Activated CD8-positive, alpha-beta memory T cell treated with anti-CD3 and anti-CD28 coated beads, Interleukin-2, amount 50 U/mL, for 24 hours (primary cell): ENCODE results near the gene ARHGAP19.
A peak's percentile ranks its signal among the peaks of the same experiment; 100 is the strongest.
"Not testable (repeated sequence)": the region's sequence is repeated elsewhere in the genome, so short reads cannot be mapped to it uniquely, and the experiment has no call there.

Experiments
- DNase-seq: peaks from one replicate; pipeline ENCODE4 v3.0.0-alpha.2; 2020; ENCODE audit errors: extremely low read depth

ARHGAP19 gene

DNA sequence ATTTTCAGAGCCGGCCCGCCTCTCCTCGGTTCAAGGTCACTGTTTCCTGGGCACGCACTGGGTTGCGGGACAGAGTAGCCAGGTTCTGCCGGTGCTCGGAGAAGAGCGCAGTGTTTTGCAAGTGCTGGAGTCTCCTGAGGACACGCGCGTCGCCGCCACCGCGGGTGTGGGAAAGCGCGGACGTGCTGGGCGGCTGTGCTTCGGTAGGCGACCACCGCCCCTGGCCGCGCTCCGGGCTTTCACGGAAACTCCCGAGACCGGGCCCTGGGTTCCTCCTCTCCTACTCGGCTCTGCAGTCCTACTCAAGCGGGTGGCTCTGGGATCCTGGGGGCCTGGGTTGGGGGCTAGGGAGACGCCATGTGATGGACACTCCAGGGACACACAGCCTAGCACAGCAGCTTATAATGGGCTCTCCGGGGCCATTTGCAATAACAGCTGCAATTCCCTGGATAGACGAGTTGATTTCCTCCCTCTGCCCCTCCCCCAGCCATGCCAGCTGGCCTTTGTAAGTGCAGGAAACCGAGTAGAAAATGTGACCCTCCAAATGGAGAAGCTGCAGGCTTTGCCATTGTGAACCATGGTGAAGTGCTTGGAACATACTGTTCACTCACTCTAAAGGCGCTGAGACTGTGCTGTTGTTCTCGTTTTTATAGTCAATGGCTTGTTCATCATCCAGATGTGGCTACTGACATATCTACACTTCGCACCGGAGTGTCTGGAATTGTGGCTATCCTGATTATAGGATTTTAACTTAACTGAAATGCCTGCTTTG is 28.8 kb upstream of the ARHGAP19 start:
- no peak for DNase-seq

GRCh38 chr10:97320480-97321031 is 28.1 kb upstream of the ARHGAP19 start:
- DNase-seq = no peak

DNA sequence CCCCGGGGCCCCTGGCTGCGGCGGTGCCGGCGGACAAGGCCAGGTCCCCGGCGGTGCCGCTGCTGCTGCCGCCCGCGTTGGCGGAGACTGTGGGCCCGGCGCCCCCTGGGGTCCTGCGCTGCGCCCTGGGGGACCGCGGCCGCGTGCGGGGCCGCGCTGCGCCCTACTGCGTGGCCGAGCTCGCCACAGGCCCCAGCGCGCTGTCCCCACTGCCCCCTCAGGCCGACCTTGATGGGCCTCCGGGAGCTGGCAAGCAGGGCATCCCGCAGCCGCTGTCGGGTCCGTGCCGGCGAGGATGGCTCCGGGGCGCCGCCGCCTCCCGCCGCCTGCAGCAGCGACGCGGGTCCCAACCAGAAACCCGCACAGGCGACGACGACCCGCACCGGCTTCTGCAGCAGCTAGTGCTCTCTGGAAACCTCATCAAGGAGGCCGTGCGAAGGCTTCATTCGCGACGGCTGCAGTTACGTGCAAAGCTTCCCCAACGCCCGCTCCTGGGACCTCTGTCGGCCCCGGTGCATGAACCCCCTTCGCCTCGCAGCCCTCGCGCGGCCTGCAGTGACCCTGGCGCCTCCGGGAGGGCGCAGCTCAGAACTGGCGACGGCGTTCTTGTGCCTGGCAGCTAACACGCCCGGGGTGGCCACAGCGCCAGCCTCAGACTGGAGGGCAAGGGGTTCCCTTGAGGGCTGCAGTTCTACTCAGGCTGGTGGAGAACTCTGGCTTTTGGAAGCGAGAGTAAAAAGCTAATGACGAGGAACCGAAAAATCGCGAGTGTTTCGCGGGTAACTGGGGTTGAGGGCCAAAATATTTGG is 27.4 kb upstream of the ARHGAP19 start:
- peak; percentile 25 for DNase-seq

GRCh38 chr10:97318772-97319651 is 26.6 kb upstream of the ARHGAP19 start, which contains the start of gene FRAT1:
FRAT1 (plus strand) TSS chr10:97319271; CDS start chr10:97319454, 183 bp downstream.
- DNase-seq = peak; percentile 78

GRCh38 chr10:97314671-97315070 is 22.2 kb upstream of the ARHGAP19 start:
- DNase-seq = no peak

- DNase-seq = no peak
Observed at GRCh38 chr10:97312897-97313296, 20.5 kb upstream of the ARHGAP19 start.

- no peak for DNase-seq
Observed at GRCh38 chr10:97311111-97311626, 18.7 kb upstream of the ARHGAP19 start.

DNA sequence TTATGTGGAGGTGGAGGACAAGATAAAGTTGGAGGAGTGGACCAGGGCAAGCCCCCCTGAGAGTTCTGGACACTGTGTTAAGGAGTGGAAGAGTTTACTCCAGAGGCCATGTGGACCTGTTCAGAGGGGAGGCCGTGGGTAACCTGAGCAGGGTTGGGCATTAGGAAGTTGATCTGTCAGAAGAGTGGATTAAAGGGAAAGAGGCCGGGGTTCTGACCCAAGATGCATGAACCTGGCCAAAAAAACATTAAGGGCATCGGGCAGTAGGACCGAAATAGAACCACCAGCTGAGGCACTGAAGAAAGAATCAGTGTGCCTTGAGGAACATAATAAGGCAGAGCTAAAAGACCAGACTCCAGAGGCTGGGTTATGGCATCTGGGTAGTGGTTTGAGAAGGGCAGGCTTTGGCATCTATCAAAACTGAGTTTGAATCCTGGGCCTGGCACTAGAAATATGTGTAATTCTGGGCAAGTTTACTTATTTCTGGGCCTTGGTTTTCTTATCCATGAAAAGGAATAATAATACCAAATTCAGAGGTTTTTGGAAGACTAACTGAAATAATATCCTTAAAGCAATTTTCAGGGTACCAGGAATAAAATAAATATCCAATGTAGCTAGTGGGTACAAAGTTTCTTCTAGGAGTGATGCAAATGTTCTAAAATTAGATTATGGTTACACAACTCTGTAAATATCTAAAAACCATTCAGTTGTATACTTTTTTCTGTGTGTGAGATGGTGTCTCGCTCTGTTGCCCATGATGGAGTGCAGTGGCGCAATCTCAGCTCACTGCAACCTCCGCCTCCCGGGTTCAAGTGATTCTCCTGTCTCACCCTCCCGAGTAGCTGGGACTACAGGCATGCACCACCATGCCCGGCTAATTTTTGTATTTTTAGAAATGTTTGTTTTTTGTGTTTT is 15.7 kb upstream of the ARHGAP19 start:
- no peak for DNase-seq

GRCh38 chr10:97307441-97307840 is 15.0 kb upstream of the ARHGAP19 start:
- no peak for DNase-seq

DNA sequence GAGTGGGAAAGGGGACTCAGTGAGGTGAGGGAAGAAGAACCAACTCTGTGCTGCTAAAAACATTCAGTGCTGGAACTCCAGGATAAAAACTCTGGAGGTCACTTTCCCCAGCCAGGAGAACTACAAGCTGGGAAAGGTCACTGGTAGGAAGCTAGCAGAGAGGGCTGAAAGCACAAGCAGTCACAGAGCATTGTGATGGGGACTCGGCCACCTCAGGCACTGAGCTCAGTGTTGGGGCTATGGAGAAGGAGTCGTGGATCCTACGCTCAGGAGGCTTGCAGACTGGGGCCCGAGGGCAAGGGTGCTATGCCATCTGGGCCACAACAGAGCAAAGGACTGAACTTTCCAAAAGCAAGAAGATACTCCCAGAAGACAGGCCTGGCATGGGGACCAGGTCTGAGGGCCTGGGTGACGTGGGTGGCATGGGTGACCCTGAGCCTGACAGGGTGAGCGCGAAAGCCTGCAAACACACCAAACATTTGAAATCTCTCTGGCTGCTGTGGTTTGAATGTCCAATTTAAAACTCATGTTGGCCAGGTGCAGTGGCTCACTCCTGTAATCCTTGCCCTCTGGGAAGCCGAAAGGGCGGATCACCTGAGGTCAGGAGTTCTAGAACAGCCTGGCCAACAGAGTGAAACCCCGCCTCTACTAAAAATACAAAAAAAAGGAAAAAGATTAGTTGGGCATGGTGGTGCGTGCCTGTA is 9.8 kb upstream of the ARHGAP19 start:
- no peak for DNase-seq

DNA sequence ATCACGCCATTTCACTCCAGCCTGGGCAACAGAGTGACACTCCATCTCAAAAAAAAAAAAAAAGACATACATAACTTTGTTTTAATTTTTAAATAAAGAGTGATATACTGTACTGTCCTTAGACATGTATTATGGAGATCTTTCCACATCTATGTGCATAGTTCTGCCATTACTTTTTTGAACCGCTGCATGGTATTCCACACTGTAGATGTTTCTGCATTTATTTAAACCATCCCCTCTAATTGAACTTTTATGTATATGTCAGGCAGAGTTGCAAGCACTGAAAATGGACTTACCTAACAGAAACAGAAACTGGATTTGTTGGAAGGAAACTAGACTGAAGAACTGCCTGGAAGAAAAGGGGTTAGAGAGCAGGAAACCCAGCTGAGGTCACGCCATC is 8.5 kb upstream of the ARHGAP19 start:
- DNase-seq = no peak

GRCh38 chr10:97298223-97298571 is 5.8 kb upstream of the ARHGAP19 start:
- DNase-seq = no peak

- no peak for DNase-seq
Observed at GRCh38 chr10:97297556-97298222, 5.3 kb upstream of the ARHGAP19 start.

GRCh38 chr10:97292862-97293198 is 393 bp upstream of the ARHGAP19 start:
- no peak for DNase-seq

- no peak for DNase-seq
Observed at GRCh38 chr10:97291357-97292096, 910 bp downstream of the ARHGAP19 start.

DNA sequence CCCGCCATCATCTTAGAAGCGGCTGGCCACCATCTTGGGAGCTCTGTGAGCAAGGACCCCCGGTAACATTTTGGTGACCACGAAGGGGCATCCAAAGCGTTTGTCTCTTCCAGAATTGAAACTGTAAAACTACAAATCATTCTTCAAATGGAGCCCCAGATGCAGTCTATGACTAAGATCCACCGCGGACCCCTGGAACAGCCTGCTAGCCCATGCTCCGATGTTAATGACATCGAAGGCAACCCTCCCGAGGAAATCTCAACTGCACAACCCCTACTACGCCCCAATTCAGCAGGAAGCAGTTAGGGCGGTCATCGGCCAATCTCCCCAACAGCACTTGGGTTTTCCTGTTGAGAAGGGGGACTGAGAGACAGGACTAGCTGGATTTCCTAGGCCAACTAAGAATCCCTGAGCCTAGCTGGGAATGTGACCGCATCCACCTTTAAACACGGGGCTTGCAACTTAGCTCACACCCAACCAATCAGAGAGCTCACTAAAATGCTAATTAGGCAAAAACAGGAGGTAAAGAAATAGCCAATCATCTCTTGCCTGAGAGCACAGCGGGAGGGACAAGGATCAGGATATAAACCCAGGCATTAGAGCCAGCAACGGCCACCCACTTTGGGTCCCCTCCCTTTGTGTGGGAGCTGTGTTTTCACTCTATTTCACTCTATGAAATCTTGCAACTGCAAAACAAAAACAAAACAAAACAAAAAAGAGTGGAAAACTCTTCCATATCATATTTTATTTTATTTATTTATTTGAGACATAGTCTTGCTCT is 1.7 kb downstream of the ARHGAP19 start:
- not testable (repeated sequence) for DNase-seq

DNA sequence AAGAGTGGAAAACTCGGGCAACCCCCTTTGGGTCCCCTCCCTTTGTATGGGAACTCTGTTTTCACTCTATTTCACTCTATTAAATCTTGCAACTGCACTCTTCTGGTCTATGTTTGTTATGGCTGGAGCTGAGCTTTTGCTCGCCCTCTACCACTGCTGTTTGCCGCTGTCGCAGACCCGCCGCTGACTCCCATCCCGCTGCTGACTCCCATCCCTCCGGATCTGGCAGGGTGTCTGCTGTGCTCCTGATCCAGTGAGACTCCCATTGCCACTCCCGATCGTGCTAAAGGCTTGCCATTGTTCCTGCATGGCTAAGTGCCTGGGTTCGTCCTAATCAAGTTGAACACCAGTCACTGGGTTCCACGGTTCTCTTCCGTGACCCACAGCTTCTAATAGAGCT is 2.4 kb downstream of the ARHGAP19 start:
- DNase-seq = not testable (repeated sequence)

- DNase-seq = no peak
Observed at GRCh38 chr10:97280783-97281182, 11.7 kb downstream of the ARHGAP19 start.
